ENCODE measurements around the gene CPA2.

CPA2 gene

GRCh38 chr7:130288829-130289228, 22.2 kb downstream of the CPA2 start:
- ATAC-seq: no peak

GRCh38 chr7:130289478-130289877, 22.8 kb downstream of the CPA2 start:
- Mint-ChIP-seq H3K36me3 (peaks cover 5% of the 10 kb centered on the region), H3K9me3 (no peaks in the 10 kb centered on the region), H3K27ac (no peak overlapping the region), H3K4me3 (no peak overlapping the region), H3K4me1 (peaks cover 9% of the 10 kb centered on the region), H3K27me3 (peaks cover 10% of the 10 kb centered on the region)
- no peak for ATAC-seq

More at GRCh38 chr7:130288829-130289228, 22.2 kb downstream of the CPA2 start:
- Mint-ChIP-seq H3K4me3 (no peak overlapping the region), H3K36me3 (peaks cover 5% of the 10 kb centered on the region), H3K9me3 (no peaks in the 10 kb centered on the region), H3K4me1 (peaks cover 9% of the 10 kb centered on the region), H3K27me3 (peaks cover 16% of the 10 kb centered on the region), H3K27ac (no peak overlapping the region)

GRCh38 chr7:130290745-130291144, 24.1 kb downstream of the CPA2 start:
- no peak for ATAC-seq
- Mint-ChIP-seq H3K9me3 (peaks cover 3% of the 10 kb centered on the region), H3K4me3 (no peak overlapping the region), H3K27ac (no peak overlapping the region), H3K4me1 (peaks cover 9% of the 10 kb centered on the region), H3K36me3 (no peaks in the 10 kb centered on the region), H3K27me3 (no peaks in the 10 kb centered on the region)

- peaks cover 9% of the 10 kb centered on the region for H3K4me1 Mint-ChIP-seq
- no peak within 1 kb of the TSS for H3K27ac Mint-ChIP-seq
- no peaks in the 10 kb centered on the region for H3K36me3 Mint-ChIP-seq
- no peak within 1 kb of the TSS for H3K4me3 Mint-ChIP-seq
- no peaks in the 10 kb centered on the region for H3K27me3 Mint-ChIP-seq
- peaks cover 3% of the 10 kb centered on the region for H3K9me3 Mint-ChIP-seq
- ATAC-seq: no peak
Measured at GRCh38 chr7:130292682-130293257, 26.1 kb downstream of the CPA2 start, which contains the start of gene CPA4. Gene CPA4, plus strand, starts transcription at chr7:130293161. Its CDS starts 20 bp downstream, at chr7:130293181.

GRCh38 chr7:130293521-130293920, 26.9 kb downstream of the CPA2 start:
- H3K4me1 Mint-ChIP-seq: peaks cover 9% of the 10 kb centered on the region
- no peak overlapping the region for H3K27ac Mint-ChIP-seq
- peaks cover 3% of the 10 kb centered on the region for H3K9me3 Mint-ChIP-seq
- H3K36me3 Mint-ChIP-seq: no peaks in the 10 kb centered on the region
- no peak for ATAC-seq
- H3K27me3 Mint-ChIP-seq: no peaks in the 10 kb centered on the region
- H3K4me3 Mint-ChIP-seq: no peak overlapping the region

- Mint-ChIP-seq H3K9me3 (peaks cover 3% of the 10 kb centered on the region), H3K27me3 (no peaks in the 10 kb centered on the region), H3K36me3 (no peaks in the 10 kb centered on the region), H3K4me3 (no peak overlapping the region), H3K4me1 (peaks cover 9% of the 10 kb centered on the region), H3K27ac (no peak overlapping the region)
- ATAC-seq: no peak
Measured at GRCh38 chr7:130294314-130294713, 27.7 kb downstream of the CPA2 start.

- no peak overlapping the region for H3K4me3 Mint-ChIP-seq
- no peak overlapping the region for H3K27ac Mint-ChIP-seq
- ATAC-seq: no peak
- peaks cover 9% of the 10 kb centered on the region for H3K4me1 Mint-ChIP-seq
- peaks cover 3% of the 10 kb centered on the region for H3K9me3 Mint-ChIP-seq
- H3K27me3 Mint-ChIP-seq: peaks cover 18% of the 10 kb centered on the region
- H3K36me3 Mint-ChIP-seq: no peaks in the 10 kb centered on the region
Measured at GRCh38 chr7:130296221-130296951, 29.7 kb downstream of the CPA2 start.

GRCh38 chr7:130297628-130298543, 31.2 kb downstream of the CPA2 start:
- Mint-ChIP-seq H3K27ac (no peak overlapping the region), H3K27me3 (peaks cover 23% of the 10 kb centered on the region), H3K4me1 (peaks cover 9% of the 10 kb centered on the region), H3K36me3 (no peaks in the 10 kb centered on the region), H3K4me3 (no peak overlapping the region), H3K9me3 (peaks cover 3% of the 10 kb centered on the region)
- no peak for ATAC-seq

- H3K36me3 Mint-ChIP-seq: no peaks in the 10 kb centered on the region
- H3K9me3 Mint-ChIP-seq: peaks cover 3% of the 10 kb centered on the region
- peaks cover 2% of the 10 kb centered on the region for H3K4me1 Mint-ChIP-seq
- peaks cover 26% of the 10 kb centered on the region for H3K27me3 Mint-ChIP-seq
- no peak for ATAC-seq
- H3K27ac Mint-ChIP-seq: no peak overlapping the region
- H3K4me3 Mint-ChIP-seq: no peak overlapping the region
Measured at GRCh38 chr7:130298544-130299326, 32.1 kb downstream of the CPA2 start.

GRCh38 chr7:130299866-130300265, 33.2 kb downstream of the CPA2 start:
- H3K4me1 Mint-ChIP-seq: no peaks in the 10 kb centered on the region
- H3K27ac Mint-ChIP-seq: no peak overlapping the region
- H3K4me3 Mint-ChIP-seq: no peak overlapping the region
- no peak for ATAC-seq
- no peaks in the 10 kb centered on the region for H3K36me3 Mint-ChIP-seq
- H3K27me3 Mint-ChIP-seq: peaks cover 37% of the 10 kb centered on the region
- H3K9me3 Mint-ChIP-seq: peaks cover 3% of the 10 kb centered on the region

GRCh38 chr7:130301501-130302020, 34.9 kb downstream of the CPA2 start:
- Mint-ChIP-seq H3K4me3 (no peak overlapping the region), H3K27me3 (peaks cover 48% of the 10 kb centered on the region), H3K36me3 (no peaks in the 10 kb centered on the region), H3K4me1 (no peaks in the 10 kb centered on the region), H3K27ac (no peak overlapping the region), H3K9me3 (no peaks in the 10 kb centered on the region)
- no peak for ATAC-seq

GRCh38 chr7:130302649-130303048, 36.0 kb downstream of the CPA2 start:
- H3K4me1 Mint-ChIP-seq: no peaks in the 10 kb centered on the region

GRCh38 chr7:130303127-130303526, 36.5 kb downstream of the CPA2 start:
- no peak overlapping the region for H3K4me3 Mint-ChIP-seq
- no peak overlapping the region for H3K27ac Mint-ChIP-seq
- H3K4me1 Mint-ChIP-seq: no peaks in the 10 kb centered on the region
- no peaks in the 10 kb centered on the region for H3K9me3 Mint-ChIP-seq
- peaks cover 48% of the 10 kb centered on the region for H3K27me3 Mint-ChIP-seq
- no peaks in the 10 kb centered on the region for H3K36me3 Mint-ChIP-seq
- no peak for ATAC-seq

More at GRCh38 chr7:130302649-130303048, 36.0 kb downstream of the CPA2 start:
- Mint-ChIP-seq H3K27ac (no peak overlapping the region), H3K9me3 (no peaks in the 10 kb centered on the region), H3K4me3 (no peak overlapping the region), H3K36me3 (no peaks in the 10 kb centered on the region), H3K27me3 (peaks cover 48% of the 10 kb centered on the region)
- no peak for ATAC-seq

GRCh38 chr7:130303551-130303950, 36.9 kb downstream of the CPA2 start:
- H3K4me1 Mint-ChIP-seq: no peaks in the 10 kb centered on the region
- no peak for ATAC-seq
- no peak overlapping the region for H3K27ac Mint-ChIP-seq
- H3K4me3 Mint-ChIP-seq: no peak overlapping the region
- no peaks in the 10 kb centered on the region for H3K36me3 Mint-ChIP-seq
- H3K9me3 Mint-ChIP-seq: no peaks in the 10 kb centered on the region
- H3K27me3 Mint-ChIP-seq: peaks cover 48% of the 10 kb centered on the region
